ENCODE measurements around the gene CCDC178. TPM values are rescaled to one million over a fixed set of nuclear protein-coding genes. Genes with fewer than 3 reads are reported as not detected.
A peak's percentile ranks its signal among the peaks of the same experiment; 100 is the strongest.

The CCDC178 gene
- polyA plus RNA-seq, 2 of the 4 experiments (the other 2 are of a cell fraction) = 0.06 TPM; not detected in 1

DNA sequence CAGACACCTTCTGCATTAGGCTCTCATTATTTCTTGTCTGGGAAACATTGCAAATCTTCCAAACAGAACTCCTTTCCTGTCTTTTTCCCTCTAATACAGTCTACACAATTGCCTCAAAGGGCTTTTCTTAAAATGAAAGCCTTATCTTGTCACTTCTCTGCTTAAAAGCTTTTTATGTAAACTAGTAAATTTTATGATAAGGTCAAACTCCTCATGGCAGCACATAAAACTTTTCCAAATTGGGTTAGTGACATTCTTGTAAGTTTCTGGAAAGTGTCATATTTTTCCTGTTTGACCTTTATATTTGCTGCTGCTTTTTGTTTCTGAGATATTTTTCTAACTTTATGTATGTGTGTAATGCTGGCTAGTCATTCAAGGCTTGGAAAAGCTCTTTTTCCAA lies 406.3 kb downstream of the CCDC178 start:
- H3K4me2 ChIP-seq = no peak overlapping the region
- no peak for DNase-seq (ENCODE audit: low read depth in 1 of 2, low spot score in 1 of 2)
- no peak overlapping the region for H3K27ac ChIP-seq
- H3K4me3 ChIP-seq = no peak overlapping the region
- no peak for ATAC-seq
- CTCF ChIA-PET = no interaction called here
- POLR2A ChIA-PET = no interaction called here
- no peak for FAIRE-seq
- TF ChIP-seq BHLHE40 (IDR thresholded peaks at IDR 0.05; ENCODE audit: low read depth, low read length) (no peak), PHF8 (IDR thresholded peaks at IDR 0.05; ENCODE audit: borderline replicate concordance, low read depth) (no peak), ZSCAN20 (CRISPR knock-in tag; IDR thresholded peaks at IDR 0.05) (no peak), E2F6 (IDR thresholded peaks at IDR 0.05; ENCODE audit: borderline replicate concordance, low read depth) (no peak), KDM5A (IDR thresholded peaks at IDR 0.05) (no peak), ZFP36 (IDR thresholded peaks at IDR 0.05; ENCODE audit: borderline replicate concordance, partially characterized antibody) (no peak)
- H3K9me3 ChIP-seq = no peaks in the 10 kb centered on the region
- H3K4me1 ChIP-seq = no peaks in the 10 kb centered on the region

DNA sequence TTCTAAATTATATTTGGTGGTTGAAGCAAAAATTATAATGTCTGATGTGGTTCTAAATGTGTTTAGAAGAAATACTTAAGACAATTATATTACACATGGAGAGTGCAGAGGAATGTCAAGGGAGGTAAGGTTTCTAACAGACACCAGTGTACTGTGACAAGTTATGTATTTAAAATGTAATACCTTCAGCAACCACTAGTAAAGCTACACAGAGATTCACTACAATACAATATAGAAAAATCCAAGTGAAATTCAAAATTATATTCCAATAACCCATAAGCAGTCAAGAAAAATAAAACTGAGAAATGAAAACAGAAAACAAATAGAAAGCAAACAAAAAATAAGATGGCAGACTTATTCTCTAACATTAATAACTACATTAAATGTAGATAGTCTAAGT lies 418.2 kb downstream of the CCDC178 start:
- TF ChIP-seq ZFP36 (IDR thresholded peaks at IDR 0.05; ENCODE audit: borderline replicate concordance, partially characterized antibody) (no peak), HOXA7 (CRISPR knock-in tag; IDR thresholded peaks at IDR 0.05) (no peak), E2F6 (IDR thresholded peaks at IDR 0.05; ENCODE audit: borderline replicate concordance, low read depth) (no peak)
- Histone ChIP-seq H3K4me2 (no peak overlapping the region), H3K4me1 (no peaks in the 10 kb centered on the region), H3K9me3 (no peaks in the 10 kb centered on the region), H3K27ac (no peak overlapping the region), H3K4me3 (no peak overlapping the region)
- ATAC-seq (no peak), FAIRE-seq (no peak), DNase-seq (ENCODE audit: low read depth in 1 of 2, low spot score in 1 of 2) (peak in 1 of 2 experiments; percentile 0)
- ChIA-PET POLR2A (no interaction called here), CTCF (no interaction called here)

DNA sequence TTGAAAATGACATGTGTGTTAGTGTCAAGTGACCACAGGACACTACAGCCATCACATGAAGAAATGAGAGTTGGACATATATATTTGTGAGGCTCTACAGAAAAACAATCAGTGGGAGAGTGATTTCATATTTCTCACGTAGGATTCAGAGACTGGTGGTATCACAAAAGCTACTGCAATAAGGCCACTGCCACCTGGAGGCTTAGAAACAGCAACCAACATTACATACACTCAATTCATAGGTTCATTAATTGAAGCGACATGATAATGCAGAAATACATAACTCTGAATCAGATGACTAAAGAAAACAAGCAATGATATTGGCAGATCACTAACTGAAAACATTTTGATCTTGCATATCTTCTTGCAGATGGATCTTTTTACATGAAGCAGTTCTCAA lies 419.6 kb downstream of the CCDC178 start:
- Histone ChIP-seq H3K4me2 (no peak overlapping the region), H3K4me3 (no peak overlapping the region), H3K9me3 (no peaks in the 10 kb centered on the region), H3K27ac (no peak overlapping the region), H3K4me1 (no peaks in the 10 kb centered on the region)
- no peak for ATAC-seq
- POLR2A ChIA-PET = no interaction called here
- 9% methylated on average over 2 of the region's 2 CpGs for WGBS (ENCODE audit: missing lambda C conversion rate)
- no peak for FAIRE-seq
- CTCF ChIA-PET = interaction anchor here (0.6 kb wide), 1 partner anchor 1415 kb away, joined by 3 read pairs; no protein-coding TSS in a partner anchor
- TF ChIP-seq ZNF302 (CRISPR knock-in tag; IDR thresholded peaks at IDR 0.05) (no peak), NR3C1 (IDR thresholded peaks at IDR 0.05) (no peak), CHD4 (IDR thresholded peaks at IDR 0.05; ENCODE audit: borderline replicate concordance) (no peak), CBX8 (IDR thresholded peaks at IDR 0.05) (no peak), NPAS2 (CRISPR knock-in tag; IDR thresholded peaks at IDR 0.05; ENCODE audit: borderline replicate concordance) (no peak), FOSB (CRISPR knock-in tag; IDR thresholded peaks at IDR 0.05) (no peak), POLR2AphosphoS2 (conservative IDR thresholded peaks at IDR 0.05; ENCODE audit: low read length) (no peak), JUN (IDR thresholded peaks at IDR 0.05) (no peak), RAD21 (conservative IDR thresholded peaks at IDR 0.05 in 1 of 2, IDR thresholded peaks at IDR 0.05 in 1 of 2) (no peak), MAZ (IDR thresholded peaks at IDR 0.05; ENCODE audit: borderline replicate concordance, low read depth, low read length) (no peak), FOSL2 (IDR thresholded peaks at IDR 0.05) (no peak), FOSL2 (CRISPR knock-in tag; IDR thresholded peaks at IDR 0.05) (no peak), PBX3 (IDR thresholded peaks at IDR 0.05) (no peak), KDM5A (IDR thresholded peaks at IDR 0.05) (no peak), BHLHE40 (IDR thresholded peaks at IDR 0.05; ENCODE audit: low read depth, low read length) (no peak), ZC3H11A (IDR thresholded peaks at IDR 0.05) (no peak), RNF2 (IDR thresholded peaks at IDR 0.05; ENCODE audit: borderline replicate concordance, low read depth) (no peak), EHF (CRISPR knock-in tag; IDR thresholded peaks at IDR 0.05) (no peak), TFCP2L1 (CRISPR knock-in tag; IDR thresholded peaks at IDR 0.05) (no peak)
- TF ChIP-seq, protein P1, sequence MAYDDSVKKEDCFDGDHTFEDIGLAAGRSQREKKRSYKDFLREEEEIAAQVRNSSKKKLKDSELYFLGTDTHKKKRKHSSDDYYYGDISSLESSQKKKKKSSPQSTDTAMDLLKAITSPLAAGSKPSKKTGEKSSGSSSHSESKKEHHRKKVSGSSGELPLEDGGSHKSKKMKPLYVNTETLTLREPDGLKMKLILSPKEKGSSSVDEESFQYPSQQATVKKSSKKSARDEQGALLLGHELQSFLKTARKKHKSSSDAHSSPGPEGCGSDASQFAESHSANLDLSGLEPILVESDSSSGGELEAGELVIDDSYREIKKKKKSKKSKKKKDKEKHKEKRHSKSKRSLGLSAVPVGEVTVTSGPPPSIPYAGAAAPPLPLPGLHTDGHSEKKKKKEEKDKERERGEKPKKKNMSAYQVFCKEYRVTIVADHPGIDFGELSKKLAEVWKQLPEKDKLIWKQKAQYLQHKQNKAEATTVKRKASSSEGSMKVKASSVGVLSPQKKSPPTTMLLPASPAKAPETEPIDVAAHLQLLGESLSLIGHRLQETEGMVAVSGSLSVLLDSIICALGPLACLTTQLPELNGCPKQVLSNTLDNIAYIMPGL (CRISPR knock-in tag; IDR thresholded peaks at IDR 0.05; ENCODE audit: borderline replicate concordance) = no peak
- no peak for DNase-seq (ENCODE audit: low read depth in 1 of 2, low spot score in 1 of 2)
